Ovary (tissue), 3 donors: Measurements from ENCODE around the gene FAM53C.

Experiments used
- CTCF ChIP-seq, 3 donors: fragments of 450-650 bp in 2 of 3; fragments of 200-600 bp in 1 of 3; IDR thresholded peaks; one replicate each; pipeline versions ENCODE4 v1.5.1 to v1.8.0; 2016 to 2022; ENCODE audit warnings: antibody characterized with exemption in 3 of 3, mild to moderate bottlenecking in 1 of 3
- EP300 ChIP-seq: sonication (generic); formaldehyde crosslinking; IDR thresholded peaks from one replicate; pipeline ENCODE4 v1.6.1; 2017; ENCODE audit warnings: antibody characterized with exemption
- POLR2A ChIP-seq: fragments of 450-650 bp; IDR thresholded peaks from one replicate; pipeline ENCODE4 v1.6.1; 2017; ENCODE audit warnings: antibody characterized with exemption, mild to moderate bottlenecking, moderate library complexity
- donor health status: DM: no; HTN: no; CAD: no.

- TF ChIP-seq CTCF (IDR thresholded peaks at IDR 0.05) (peak in 1 of 3 donors; percentile 22), POLR2A (peak; percentile 96), EP300 (peak; percentile 28)
Measured at GRCh38 chr5:138337685-138338410, at the start of gene FAM53C.
